Measurements from ENCODE around the gene SUSD4.

DNA sequence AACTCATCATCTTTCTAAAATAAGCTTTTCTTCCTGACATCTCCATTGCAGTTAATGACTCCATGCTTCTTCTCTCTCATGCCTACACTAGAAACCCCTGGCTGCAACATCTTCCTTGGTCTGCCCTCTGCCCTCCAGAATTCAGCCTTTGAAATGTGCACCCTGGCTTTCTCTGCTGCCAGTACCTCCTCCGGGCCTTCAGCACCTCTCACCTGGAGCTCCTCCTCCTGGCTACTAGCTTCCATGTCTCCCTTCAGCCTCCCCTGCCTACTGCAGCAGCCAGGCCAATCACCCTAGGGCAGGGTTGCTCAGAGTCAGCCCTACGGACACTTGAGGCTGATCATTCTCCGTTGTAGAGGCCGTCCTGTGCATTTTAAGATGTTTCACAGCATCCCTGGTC lies 18.3 kb downstream of the SUSD4 start:
- TF ChIP-seq, protein P1, sequence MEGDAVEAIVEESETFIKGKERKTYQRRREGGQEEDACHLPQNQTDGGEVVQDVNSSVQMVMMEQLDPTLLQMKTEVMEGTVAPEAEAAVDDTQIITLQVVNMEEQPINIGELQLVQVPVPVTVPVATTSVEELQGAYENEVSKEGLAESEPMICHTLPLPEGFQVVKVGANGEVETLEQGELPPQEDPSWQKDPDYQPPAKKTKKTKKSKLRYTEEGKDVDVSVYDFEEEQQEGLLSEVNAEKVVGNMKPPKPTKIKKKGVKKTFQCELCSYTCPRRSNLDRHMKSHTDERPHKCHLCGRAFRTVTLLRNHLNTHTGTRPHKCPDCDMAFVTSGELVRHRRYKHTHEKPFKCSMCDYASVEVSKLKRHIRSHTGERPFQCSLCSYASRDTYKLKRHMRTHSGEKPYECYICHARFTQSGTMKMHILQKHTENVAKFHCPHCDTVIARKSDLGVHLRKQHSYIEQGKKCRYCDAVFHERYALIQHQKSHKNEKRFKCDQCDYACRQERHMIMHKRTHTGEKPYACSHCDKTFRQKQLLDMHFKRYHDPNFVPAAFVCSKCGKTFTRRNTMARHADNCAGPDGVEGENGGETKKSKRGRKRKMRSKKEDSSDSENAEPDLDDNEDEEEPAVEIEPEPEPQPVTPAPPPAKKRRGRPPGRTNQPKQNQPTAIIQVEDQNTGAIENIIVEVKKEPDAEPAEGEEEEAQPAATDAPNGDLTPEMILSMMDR (IDR thresholded peaks at IDR 0.05): no peak
- no peak for TF ChIP-seq POLR2A (IDR thresholded peaks at IDR 0.05)
- no peak for TF ChIP-seq EP300 (IDR thresholded peaks at IDR 0.05)
- no peak for TF ChIP-seq POLR2AphosphoS5 (IDR thresholded peaks at IDR 0.05)

Measured in gastroesophageal sphincter (tissue), 3 donors.